ENCODE data around the gene CADPS. TPM values are rescaled to one million over a fixed set of nuclear protein-coding genes. Genes with fewer than 3 reads are reported as not detected.

CADPS gene
- polyA plus RNA-seq, 1 donor (not counting 4 experiments of a cell fraction or from before 2014, with no cell fraction given), result not detected

DNA sequence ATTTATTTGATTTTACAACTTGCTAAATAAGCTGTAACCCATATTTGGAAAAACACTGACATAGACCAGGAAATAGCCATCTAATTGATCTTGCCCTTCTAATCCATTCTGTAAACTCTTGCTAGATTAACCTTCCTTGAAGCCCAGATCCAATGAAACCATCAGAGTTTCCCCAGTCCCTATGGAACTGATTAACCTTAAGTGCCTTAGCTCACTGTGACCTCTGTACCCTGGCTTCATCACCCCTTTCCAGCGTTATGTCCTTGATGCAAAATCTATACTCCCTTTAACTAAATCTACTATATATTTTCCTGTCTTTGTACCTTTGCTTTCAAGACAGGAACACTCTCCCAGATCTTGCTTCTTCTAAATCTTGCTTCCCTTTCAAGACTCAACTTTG lies 42.9 kb upstream of the CADPS start:
- Histone ChIP-seq H3K36me3 (ENCODE audit: control insufficient read depth in 2 of 2, extremely low read depth in 1 of 2, insufficient read depth in 2 of 2, low read length in 2 of 2) (no peaks in the 10 kb centered on the region), H3K79me2 (ENCODE audit: control insufficient read depth, insufficient read depth, low read length) (no peaks in the 10 kb centered on the region), H3K9me1 (ENCODE audit: control insufficient read depth, extremely low read depth, insufficient read depth, low read length) (no peaks in the 10 kb centered on the region), H3K9ac (ENCODE audit: control insufficient read depth, extremely low read depth, insufficient read depth, low read length) (no peak overlapping the region), H3K9me3 (ENCODE audit: control insufficient read depth, low read depth, low read length) (no peaks in the 10 kb centered on the region), H4K20me1 (ENCODE audit: control insufficient read depth, extremely low read depth, insufficient read depth, low read length) (no peaks in the 10 kb centered on the region), H3K4me1 (ENCODE audit: control insufficient read depth, extremely low read depth, insufficient read depth, low read length) (no peaks in the 10 kb centered on the region), H3K27ac (ENCODE audit: control insufficient read depth, insufficient read depth, low read length) (no peak overlapping the region), H3K4me3 (ENCODE audit: control insufficient read depth in 2 of 3, extremely low read depth in 1 of 3, insufficient read depth in 2 of 3, low read depth in 1 of 3, low read length in 3 of 3) (no peak overlapping the region), H3K27me3 (ENCODE audit: control insufficient read depth, extremely low read depth, insufficient read depth, low read length) (no peaks in the 10 kb centered on the region), H2AFZ (ENCODE audit: control insufficient read depth, low read length) (no peak overlapping the region), H3K4me2 (ENCODE audit: control insufficient read depth, extremely low read depth, insufficient read depth, low read depth, low read length) (no peak overlapping the region)
- no peak for DNase-seq (ENCODE audit: low read depth, low spot score)
- dilution Hi-C loops (cut with MboI; ENCODE audit: extremely low pct_ligation_motif_present, low sequenced_read_pairs), result no loop called here
- TF ChIP-seq EZH2 (IDR thresholded peaks at IDR 0.05; ENCODE audit: low read length), result no peak
- no peak for TF ChIP-seq CTCF (optimal IDR thresholded peaks at IDR 0.05 in 1 of 3, IDR thresholded peaks at IDR 0.05 in 1 of 3, conservative IDR thresholded peaks at IDR 0.05 in 1 of 3; ENCODE audit: extremely low read depth in 1 of 3, insufficient read depth in 2 of 3, low read length in 3 of 3)
- FAIRE-seq, result no peak

DNA sequence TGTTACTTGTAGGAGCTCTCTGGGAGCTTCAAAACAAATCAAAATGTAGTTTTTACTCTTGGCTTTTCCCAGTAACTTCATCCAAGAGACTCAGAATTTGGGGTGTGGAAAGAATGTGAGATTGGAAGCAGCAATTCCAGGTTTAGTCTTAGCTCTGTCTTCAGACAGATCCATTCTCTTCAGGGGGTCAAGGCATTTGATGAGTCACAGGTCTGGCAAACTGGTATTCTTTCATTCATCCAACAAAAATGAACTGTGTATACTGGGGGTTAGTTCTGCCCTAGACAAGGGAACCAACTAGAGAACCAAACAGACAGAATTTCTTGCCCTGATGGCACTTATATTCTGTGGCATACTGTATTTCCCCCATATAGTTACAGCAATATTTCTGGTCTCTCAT lies 36.3 kb upstream of the CADPS start:
- Histone ChIP-seq H3K27ac (ENCODE audit: control insufficient read depth, insufficient read depth, low read length) (no peak overlapping the region), H3K9ac (ENCODE audit: control insufficient read depth, extremely low read depth, insufficient read depth, low read length) (no peak overlapping the region), H3K4me1 (ENCODE audit: control insufficient read depth, extremely low read depth, insufficient read depth, low read length) (no peaks in the 10 kb centered on the region), H2AFZ (ENCODE audit: control insufficient read depth, low read length) (no peak overlapping the region), H3K4me2 (ENCODE audit: control insufficient read depth, extremely low read depth, insufficient read depth, low read depth, low read length) (no peak overlapping the region), H3K36me3 (ENCODE audit: control insufficient read depth in 2 of 2, extremely low read depth in 1 of 2, insufficient read depth in 2 of 2, low read length in 2 of 2) (no peaks in the 10 kb centered on the region), H3K27me3 (ENCODE audit: control insufficient read depth, extremely low read depth, insufficient read depth, low read length) (no peaks in the 10 kb centered on the region), H3K9me1 (ENCODE audit: control insufficient read depth, extremely low read depth, insufficient read depth, low read length) (no peaks in the 10 kb centered on the region), H4K20me1 (ENCODE audit: control insufficient read depth, extremely low read depth, insufficient read depth, low read length) (no peaks in the 10 kb centered on the region), H3K9me3 (ENCODE audit: control insufficient read depth, low read depth, low read length) (no peaks in the 10 kb centered on the region), H3K4me3 (ENCODE audit: control insufficient read depth in 2 of 3, extremely low read depth in 1 of 3, insufficient read depth in 2 of 3, low read depth in 1 of 3, low read length in 3 of 3) (no peak overlapping the region), H3K79me2 (ENCODE audit: control insufficient read depth, insufficient read depth, low read length) (no peaks in the 10 kb centered on the region)
- no peak for DNase-seq (ENCODE audit: low read depth, low spot score)
- FAIRE-seq, result no peak
- TF ChIP-seq CTCF (optimal IDR thresholded peaks at IDR 0.05 in 1 of 3, IDR thresholded peaks at IDR 0.05 in 1 of 3, conservative IDR thresholded peaks at IDR 0.05 in 1 of 3; ENCODE audit: extremely low read depth in 1 of 3, insufficient read depth in 2 of 3, low read length in 3 of 3), result no peak
- TF ChIP-seq EZH2 (IDR thresholded peaks at IDR 0.05; ENCODE audit: low read length), result no peak
- dilution Hi-C loops (cut with MboI; ENCODE audit: extremely low pct_ligation_motif_present, low sequenced_read_pairs), result no loop called here
